GM23338 (cell line): ENCODE results near the gene ZNF784.

ENCODE experiments used
- CREB1 ChIP-seq: fragments of 250-450 bp; sonication (Bioruptor Pico); IDR thresholded peaks from 2 replicates; pipeline ENCODE4 v1.5.0; 2020; ENCODE audit warnings: low read depth, mild to moderate bottlenecking, moderate library complexity
- EZH2phosphoT487 ChIP-seq: fragments of 200-600 bp; sonication (generic); IDR thresholded peaks from one replicate; pipeline ENCODE4 v1.8.1; 2018; ENCODE audit warnings: antibody characterized with exemption; ENCODE audit not compliant: unreplicated experiment
- TF ChIP-seq, protein P1 (sequence below), 2 experiments: fragments of 200-600 bp in 1 of 2; sonication (generic) in 1 of 2; conservative IDR thresholded peaks; 2 replicates each; pipeline versions ENCODE4 v1.5.1 to v1.6.1; 2016 to 2017; ENCODE audit warnings: antibody characterized with exemption in 2 of 2, low read depth in 2 of 2, mild to moderate bottlenecking in 2 of 2, moderate library complexity in 1 of 2
- TF ChIP-seq, protein P2 (sequence below): IDR thresholded peaks from one replicate; pipeline ENCODE4 v1.6.1; 2018; ENCODE audit warnings: antibody characterized with exemption; ENCODE audit not compliant: unreplicated experiment

DNA sequence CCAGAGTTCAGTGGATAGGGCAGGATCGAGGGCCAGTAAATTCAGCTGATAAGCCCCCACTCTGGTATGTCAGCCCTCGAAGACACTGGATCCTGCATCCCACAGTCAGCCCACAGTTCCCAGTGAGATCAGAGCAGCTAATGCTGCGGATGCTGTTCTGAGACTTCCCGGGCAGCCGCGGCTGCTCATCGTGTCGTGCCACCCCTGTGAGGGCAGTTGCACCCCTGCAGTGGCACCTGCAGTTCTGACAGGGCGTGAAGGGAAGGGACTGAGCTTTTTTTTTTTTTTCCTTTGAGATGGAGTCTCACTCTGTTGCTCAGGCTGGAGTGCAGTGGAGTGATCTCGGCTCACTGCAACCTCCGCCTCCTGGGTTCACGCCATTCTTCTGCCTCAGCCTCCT is 43.1 kb upstream of the ZNF784 start:
- TF ChIP-seq, protein P1, sequence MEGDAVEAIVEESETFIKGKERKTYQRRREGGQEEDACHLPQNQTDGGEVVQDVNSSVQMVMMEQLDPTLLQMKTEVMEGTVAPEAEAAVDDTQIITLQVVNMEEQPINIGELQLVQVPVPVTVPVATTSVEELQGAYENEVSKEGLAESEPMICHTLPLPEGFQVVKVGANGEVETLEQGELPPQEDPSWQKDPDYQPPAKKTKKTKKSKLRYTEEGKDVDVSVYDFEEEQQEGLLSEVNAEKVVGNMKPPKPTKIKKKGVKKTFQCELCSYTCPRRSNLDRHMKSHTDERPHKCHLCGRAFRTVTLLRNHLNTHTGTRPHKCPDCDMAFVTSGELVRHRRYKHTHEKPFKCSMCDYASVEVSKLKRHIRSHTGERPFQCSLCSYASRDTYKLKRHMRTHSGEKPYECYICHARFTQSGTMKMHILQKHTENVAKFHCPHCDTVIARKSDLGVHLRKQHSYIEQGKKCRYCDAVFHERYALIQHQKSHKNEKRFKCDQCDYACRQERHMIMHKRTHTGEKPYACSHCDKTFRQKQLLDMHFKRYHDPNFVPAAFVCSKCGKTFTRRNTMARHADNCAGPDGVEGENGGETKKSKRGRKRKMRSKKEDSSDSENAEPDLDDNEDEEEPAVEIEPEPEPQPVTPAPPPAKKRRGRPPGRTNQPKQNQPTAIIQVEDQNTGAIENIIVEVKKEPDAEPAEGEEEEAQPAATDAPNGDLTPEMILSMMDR (conservative IDR thresholded peaks at IDR 0.05; ENCODE audit: low read depth in 2 of 2), result no peak
- TF ChIP-seq CREB1, result no peak
- TF ChIP-seq, protein P2, sequence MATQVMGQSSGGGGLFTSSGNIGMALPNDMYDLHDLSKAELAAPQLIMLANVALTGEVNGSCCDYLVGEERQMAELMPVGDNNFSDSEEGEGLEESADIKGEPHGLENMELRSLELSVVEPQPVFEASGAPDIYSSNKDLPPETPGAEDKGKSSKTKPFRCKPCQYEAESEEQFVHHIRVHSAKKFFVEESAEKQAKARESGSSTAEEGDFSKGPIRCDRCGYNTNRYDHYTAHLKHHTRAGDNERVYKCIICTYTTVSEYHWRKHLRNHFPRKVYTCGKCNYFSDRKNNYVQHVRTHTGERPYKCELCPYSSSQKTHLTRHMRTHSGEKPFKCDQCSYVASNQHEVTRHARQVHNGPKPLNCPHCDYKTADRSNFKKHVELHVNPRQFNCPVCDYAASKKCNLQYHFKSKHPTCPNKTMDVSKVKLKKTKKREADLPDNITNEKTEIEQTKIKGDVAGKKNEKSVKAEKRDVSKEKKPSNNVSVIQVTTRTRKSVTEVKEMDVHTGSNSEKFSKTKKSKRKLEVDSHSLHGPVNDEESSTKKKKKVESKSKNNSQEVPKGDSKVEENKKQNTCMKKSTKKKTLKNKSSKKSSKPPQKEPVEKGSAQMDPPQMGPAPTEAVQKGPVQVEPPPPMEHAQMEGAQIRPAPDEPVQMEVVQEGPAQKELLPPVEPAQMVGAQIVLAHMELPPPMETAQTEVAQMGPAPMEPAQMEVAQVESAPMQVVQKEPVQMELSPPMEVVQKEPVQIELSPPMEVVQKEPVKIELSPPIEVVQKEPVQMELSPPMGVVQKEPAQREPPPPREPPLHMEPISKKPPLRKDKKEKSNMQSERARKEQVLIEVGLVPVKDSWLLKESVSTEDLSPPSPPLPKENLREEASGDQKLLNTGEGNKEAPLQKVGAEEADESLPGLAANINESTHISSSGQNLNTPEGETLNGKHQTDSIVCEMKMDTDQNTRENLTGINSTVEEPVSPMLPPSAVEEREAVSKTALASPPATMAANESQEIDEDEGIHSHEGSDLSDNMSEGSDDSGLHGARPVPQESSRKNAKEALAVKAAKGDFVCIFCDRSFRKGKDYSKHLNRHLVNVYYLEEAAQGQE, result no peak
- TF ChIP-seq EZH2phosphoT487, result no peak
